PC-9 (cell line): ENCODE results near the gene SPINT2. TPM values are rescaled to one million over a fixed set of nuclear protein-coding genes. Genes with fewer than 3 reads are reported as not detected.
A peak's percentile ranks its signal among the peaks of the same experiment; 100 is the strongest.

Experiments used
- Bru-seq: library from RNA; stranded (reverse); fragments of 400-500 nt; gene quantifications from one replicate; lab custom pipeline; 2021; lab: Mats Ljungman, UMichigan
- BruChase-seq, 2 experiments: library from RNA; stranded (reverse); fragments of 400-500 nt; gene quantifications; one replicate each; lab custom pipeline; 2021; lab: Mats Ljungman, UMichigan
- BruUV-seq: library from RNA; stranded (reverse); fragments of 400-500 nt; replicated peaks from 2 replicates; lab custom pipeline; 2021; lab: Mats Ljungman, UMichigan
- CTCF ChIA-PET: fragments of 300-600 bp; sonication (Branson Sonifier 250); formaldehyde crosslinking; loops from one replicate; lab custom pipeline; 2022; ENCODE audit warnings: antibody characterized with exemption; lab: Charles Lee
- POLR2A ChIA-PET: fragments of 300-600 bp; sonication (Branson Sonifier 250); formaldehyde crosslinking; loops from one replicate; lab custom pipeline; 2022; ENCODE audit warnings: antibody characterized with exemption; ENCODE audit not compliant: unreplicated experiment; lab: Charles Lee
- DNase-seq, 2 experiments: peaks; one replicate each; pipeline versions ENCODE4 v3.0.0 to v3.0.0-alpha.2; 2015 to 2022; ENCODE audit warnings: mixed read lengths in 1 of 2
- H2AFZ ChIP-seq: fragments of 200-600 bp; sonication (generic); 2 replicates; pipeline ENCODE4 v1.8.1; 2017; ENCODE audit warnings: antibody characterized with exemption
- H3F3A ChIP-seq: fragments of 200-600 bp; sonication (generic); 2 replicates; pipeline ENCODE4 v1.8.1; 2017; ENCODE audit warnings: antibody characterized with exemption, mild to moderate bottlenecking, low read depth; ENCODE audit not compliant: insufficient read depth
- H3K27ac ChIP-seq: fragments of 200-600 bp; sonication (generic); 2 replicates; pipeline ENCODE4 v1.6.1; 2016; ENCODE audit warnings: mixed run types
- H3K27me3 ChIP-seq: fragments of 200-600 bp; sonication (generic); 2 replicates; pipeline ENCODE4 v1.6.1; 2016; ENCODE audit warnings: low read depth, mixed run types; ENCODE audit not compliant: insufficient read depth
- H3K36me3 ChIP-seq: fragments of 200-600 bp; sonication (generic); 2 replicates; pipeline ENCODE4 v1.6.1; 2016; ENCODE audit warnings: low read depth, mixed run types
- H3K4me1 ChIP-seq: fragments of 200-600 bp; sonication (generic); replicated peaks from 2 replicates; pipeline ENCODE4 v1.6.1; 2016; ENCODE audit warnings: mixed run types; ENCODE audit not compliant: insufficient read depth
- H3K4me2 ChIP-seq: fragments of 200-600 bp; sonication (generic); 2 replicates; pipeline ENCODE4 v1.6.1; 2017; ENCODE audit warnings: mixed run types
- H3K4me3 ChIP-seq: fragments of 200-600 bp; sonication (generic); 2 replicates; pipeline ENCODE4 v1.6.1; 2016; ENCODE audit warnings: mixed run types
- H3K79me2 ChIP-seq: fragments of 200-600 bp; sonication (generic); 2 replicates; pipeline ENCODE4 v1.6.1; 2017; ENCODE audit warnings: low read depth, mixed run types
- H3K9me2 ChIP-seq: fragments of 200-600 bp; sonication (generic); 2 replicates; pipeline ENCODE4 v1.8.1; 2017; ENCODE audit warnings: mild to moderate bottlenecking; ENCODE audit not compliant: insufficient read depth
- H3K9me3 ChIP-seq: fragments of 200-600 bp; sonication (generic); 2 replicates; pipeline ENCODE4 v1.8.1; 2016; ENCODE audit warnings: low read depth; ENCODE audit not compliant: insufficient read depth
- H4K20me1 ChIP-seq: fragments of 200-600 bp; sonication (generic); 2 replicates; pipeline ENCODE4 v1.8.1; 2017; ENCODE audit not compliant: insufficient read depth
- EZH2 ChIP-seq: fragments of 200-600 bp; sonication (generic); IDR thresholded peaks from 2 replicates; pipeline ENCODE4 v1.8.0; 2017; ENCODE audit warnings: antibody characterized with exemption, low read depth
- intact Hi-C: fragments of 100-400 bp; cut with micrococcal nuclease; formaldehyde crosslinking; loops from one replicate; pipeline ENCODE4 v1.10.0; 2022; ENCODE audit not compliant: unreplicated experiment
- long read RNA-seq: library from polyadenylated mRNA; stranded (forward); transcript quantifications from one replicate; pipeline ENCODE4 v2.0.0, GENCODE V29; 2022
- total RNA-seq: library from RNA; stranded (reverse); gene quantifications from 2 replicates; pipeline ENCODE4 v1.2.3, GENCODE V29; 2021
- TF ChIP-seq, protein P1 (sequence below): fragments of 200-600 bp; sonication (generic); conservative IDR thresholded peaks from 2 replicates; pipeline ENCODE4 v1.6.1; 2017; ENCODE audit warnings: mixed run types, antibody characterized with exemption, mild to moderate bottlenecking, moderate library complexity

SPINT2 gene
- 1,019 and 1,161 TPM in 2 replicates for total RNA-seq
- Bru-seq, nascent RNA = percentile 95 among the genes with signal in this experiment
- BruChase-seq, experiment 1, labeled RNA remaining after a 2-hour chase = percentile 88 among the genes with signal in this experiment
- percentile 94 among the genes with signal in this experiment for BruChase-seq, experiment 2, labeled RNA remaining after a 6-hour chase
- long read RNA-seq, transcript SPINT2-202 (6 exons, 1,367 nt) = minor isoform, 41 of 2,287 reads
- long read RNA-seq, transcript SPINT2-204 (7 exons, 1,246 nt) = minor isoform, 9 of 2,287 reads
- long read RNA-seq, transcript SPINT2-201 (7 exons, 1,802 nt) = major isoform, 2,144 of 2,287 reads
- long read RNA-seq, partial matches to known transcripts = 48 of 2,287 reads
- long read RNA-seq, other reads (novel, unspliced or antisense) = 44 of 2,287 reads

- Histone ChIP-seq H3F3A (peaks cover 61% of the 10 kb centered on the region), H3K4me1 (peaks cover 41% of the 10 kb centered on the region), H3K9me3 (no peaks in the 10 kb centered on the region), H3K27me3 (no peaks in the 10 kb centered on the region), H3K27ac (peak within 1 kb of the TSS; percentile 94), H2AFZ (peak within 1 kb of the TSS; percentile 70), H3K9me2 (no peaks in the 10 kb centered on the region), H3K36me3 (peaks cover 16% of the 10 kb centered on the region; the same call in 1 of the 2 replicates), H4K20me1 (peaks cover 41% of the 10 kb centered on the region), H3K4me2 (peak within 1 kb of the TSS; percentile 100), H3K4me3 (peak within 1 kb of the TSS; percentile 79), H3K79me2 (peaks cover 52% of the 10 kb centered on the region)
- CTCF ChIA-PET = interaction anchor here (1.1 kb wide), 1 partner anchor 26 kb away, joined by 5 read pairs; no protein-coding TSS in a partner anchor
- POLR2A ChIA-PET = interaction anchor here (0.6 to 1.2 kb wide), 4 partner anchors 26 to 123 kb away, joined by 3 to 5 read pairs (median 4); partner anchors contain the start of gene GGN
- TF ChIP-seq, protein P1, sequence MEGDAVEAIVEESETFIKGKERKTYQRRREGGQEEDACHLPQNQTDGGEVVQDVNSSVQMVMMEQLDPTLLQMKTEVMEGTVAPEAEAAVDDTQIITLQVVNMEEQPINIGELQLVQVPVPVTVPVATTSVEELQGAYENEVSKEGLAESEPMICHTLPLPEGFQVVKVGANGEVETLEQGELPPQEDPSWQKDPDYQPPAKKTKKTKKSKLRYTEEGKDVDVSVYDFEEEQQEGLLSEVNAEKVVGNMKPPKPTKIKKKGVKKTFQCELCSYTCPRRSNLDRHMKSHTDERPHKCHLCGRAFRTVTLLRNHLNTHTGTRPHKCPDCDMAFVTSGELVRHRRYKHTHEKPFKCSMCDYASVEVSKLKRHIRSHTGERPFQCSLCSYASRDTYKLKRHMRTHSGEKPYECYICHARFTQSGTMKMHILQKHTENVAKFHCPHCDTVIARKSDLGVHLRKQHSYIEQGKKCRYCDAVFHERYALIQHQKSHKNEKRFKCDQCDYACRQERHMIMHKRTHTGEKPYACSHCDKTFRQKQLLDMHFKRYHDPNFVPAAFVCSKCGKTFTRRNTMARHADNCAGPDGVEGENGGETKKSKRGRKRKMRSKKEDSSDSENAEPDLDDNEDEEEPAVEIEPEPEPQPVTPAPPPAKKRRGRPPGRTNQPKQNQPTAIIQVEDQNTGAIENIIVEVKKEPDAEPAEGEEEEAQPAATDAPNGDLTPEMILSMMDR = no peak
- TF ChIP-seq EZH2 = no peak
- BruUV-seq = no TSS peak
- intact Hi-C loops = loop anchor here (1.0 to 2.0 kb wide), 5 partner anchors 18 to 72 kb away; no protein-coding TSS in a partner anchor
- no peak for DNase-seq
Observed at GRCh38 chr19:38264486-38265212, at the start of gene SPINT2. SPINT2 (plus strand) TSS chr19:38264573; CDS start chr19:38264893, 320 bp downstream.

GRCh38 chr19:38216785-38217641, 47.4 kb upstream of the SPINT2 start:
- no peaks in the 10 kb centered on the region for H3F3A ChIP-seq
- ChIA-PET CTCF (interaction anchor here (0.6 kb wide), 1 partner anchor 62 kb away, joined by 3 read pairs; no protein-coding TSS in a partner anchor), POLR2A (interaction anchor here (0.5 kb wide), 1 partner anchor 143 kb away, joined by 3 read pairs; no protein-coding TSS in a partner anchor)
- no peaks in the 10 kb centered on the region for H3K9me3 ChIP-seq
- DNase-seq = no peak
- H3K79me2 ChIP-seq = no peaks in the 10 kb centered on the region
- H3K9me2 ChIP-seq = no peaks in the 10 kb centered on the region
- no TSS peak for BruUV-seq
- H4K20me1 ChIP-seq = no peaks in the 10 kb centered on the region
- intact Hi-C loops = no loop called here
- no peaks in the 10 kb centered on the region for H3K36me3 ChIP-seq
- H3K27me3 ChIP-seq = no peaks in the 10 kb centered on the region
- H3K4me3 ChIP-seq = no peak overlapping the region
- no peak overlapping the region for H3K4me2 ChIP-seq
- no peak overlapping the region for H3K27ac ChIP-seq
- TF ChIP-seq, protein P1 = no peak
- no peak for TF ChIP-seq EZH2
- H3K4me1 ChIP-seq = no peaks in the 10 kb centered on the region
- no peak overlapping the region for H2AFZ ChIP-seq
